Keratinocyte (primary cell): ENCODE measurements around the gene MISP.

Experiments
- CTCF ChIP-seq, 3 experiments: IDR thresholded peaks in 1 of 3; conservative IDR thresholded peaks in 1 of 3; optimal IDR thresholded peaks in 1 of 3; 2 replicates in 2 of 3; 3 replicates in 1 of 3; pipeline versions ENCODE3 to v1.5.1; 2011; ENCODE audit warnings: low read length in 3 of 3, mild to moderate bottlenecking in 3 of 3, moderate library complexity in 2 of 3, control low read depth in 1 of 3, inconsistent platforms in 1 of 3; ENCODE audit not compliant: insufficient read depth in 2 of 3; ENCODE audit errors: extremely low read depth in 1 of 3
- EZH2 ChIP-seq: IDR thresholded peaks from one replicate; pipeline ENCODE4 v1.6.1; 2012; ENCODE audit warnings: inconsistent platforms, mild to moderate bottlenecking, low read length, moderate library complexity

- TF ChIP-seq CTCF (optimal IDR thresholded peaks at IDR 0.05 in 1 of 3, IDR thresholded peaks at IDR 0.05 in 1 of 3, conservative IDR thresholded peaks at IDR 0.05 in 1 of 3; ENCODE audit: extremely low read depth in 1 of 3, insufficient read depth in 2 of 3, low read length in 3 of 3) (no peak), EZH2 (no peak)
Observed at GRCh38 chr19:703651-704446, 47.1 kb upstream of the MISP start.
